Spleen (tissue), 11 donors: Measurements from ENCODE around the gene ERC1. TPM values are rescaled to one million over a fixed set of nuclear protein-coding genes. Genes with fewer than 3 reads are reported as not detected.

Experiments used
- DNase-seq: peaks from one replicate; pipeline ENCODE4 v3.0.0-alpha.2; 2020
- H3K27ac ChIP-seq, 8 donors: fragments of 200-600 bp; sonication (generic) in 7 of 8; 1 replicate in 4 of 8; 2 replicates in 4 of 8; pipeline versions ENCODE4 v1.5.0 to v1.8.0; 2016 to 2021; ENCODE audit warnings: inconsistent platforms in 4 of 8, mild to moderate bottlenecking in 4 of 8, moderate library complexity in 1 of 8
- H3K27me3 ChIP-seq, 7 donors: fragments of 200-600 bp; sonication (generic) in 6 of 7; replicated peaks in 1 of 7; 1 replicate in 4 of 7; 2 replicates in 3 of 7; pipeline versions ENCODE4 v1.5.0 to v1.8.0; 2016 to 2021; ENCODE audit warnings: inconsistent platforms in 3 of 7, mild to moderate bottlenecking in 1 of 7
- H3K36me3 ChIP-seq, 6 donors: fragments of 200-600 bp; sonication (generic) in 5 of 6; 1 replicate in 4 of 6; 2 replicates in 2 of 6; pipeline versions ENCODE4 v1.5.0 to v1.8.0; 2016 to 2021; ENCODE audit warnings: inconsistent platforms in 2 of 6
- H3K4me1 ChIP-seq, 6 donors: fragments of 200-600 bp; sonication (generic) in 5 of 6; 1 replicate in 3 of 6; 2 replicates in 3 of 6; pipeline versions ENCODE4 v1.5.0 to v1.8.0; 2016 to 2021; ENCODE audit warnings: inconsistent platforms in 3 of 6
- H3K4me3 ChIP-seq, 8 donors: fragments of 200-600 bp; sonication (generic) in 7 of 8; 1 replicate in 4 of 8; 2 replicates in 4 of 8; pipeline versions ENCODE4 v1.5.0 to v1.8.0; 2016 to 2021; ENCODE audit warnings: inconsistent platforms in 4 of 8, mild to moderate bottlenecking in 4 of 8, moderate library complexity in 2 of 8
- H3K9me3 ChIP-seq, 8 donors: fragments of 200-600 bp; sonication (generic) in 7 of 8; 1 replicate in 4 of 8; 2 replicates in 4 of 8; pipeline versions ENCODE4 v1.5.0 to v1.8.0; 2016 to 2021; ENCODE audit warnings: inconsistent platforms in 4 of 8
- POLR2A ChIP-seq, 3 donors: fragments of 450-650 bp; IDR thresholded peaks; one replicate each; pipeline ENCODE4 v1.5.1; 2017; ENCODE audit warnings: antibody characterized with exemption in 3 of 3, mild to moderate bottlenecking in 1 of 3
- POLR2AphosphoS5 ChIP-seq, 3 donors: sonication (generic); formaldehyde crosslinking; IDR thresholded peaks; one replicate each; pipeline ENCODE4 v1.5.1; 2017; ENCODE audit warnings: antibody characterized with exemption in 3 of 3
- WGBS, 5 donors: extraction: QIAGEN DNeasy Blood & Tissue Kit in 3 of 5; methylation state at CpG; one replicate each; pipeline versions ENCODE4 v1.1.5 to v1.1.7; 2013 to 2018; 5-methylcytosine and 5-hydroxymethylcytosine counted together
- intact Hi-C: fragments of 100-400 bp; cut with DNase I; formaldehyde crosslinking; loops from one replicate; pipeline ENCODE4 v1.15.0; 2023; ENCODE audit warnings: low total_unique reads
- polyA plus RNA-seq, 3 donors: library from polyadenylated mRNA; stranded (reverse); fragments of 200-250 nt; gene quantifications; one replicate each; pipeline ENCODE4 v1.2.1, GENCODE V29; 2013
- total RNA-seq, 7 donors: library from RNA; depleted of rRNA in 3 of 7; stranded (reverse); fragments of >200 nt in 3 of 7; fragmentation: NEBNext Ultra II Directional in 4 of 7; extraction: Animal tissue kit (Norgen Biotek cat#: 25700) in 4 of 7; gene quantifications; one replicate each; pipeline versions ENCODE4 v1.1.0 to v1.2.1, GENCODE V29; 2016 to 2021
- TF ChIP-seq, protein P1 (sequence below), 11 experiments: fragments of 200-600 bp in 7 of 11; fragments of 450-650 bp in 4 of 11; sonication (generic) in 4 of 11; IDR thresholded peaks in 8 of 11; conservative IDR thresholded peaks in 3 of 11; 1 replicate in 7 of 11; 2 replicates in 4 of 11; pipeline versions ENCODE4 v1.4.0 to v1.8.0; 2016 to 2021; ENCODE audit warnings: antibody characterized with exemption in 11 of 11, inconsistent platforms in 4 of 11, mild to moderate bottlenecking in 1 of 11
- donor health status: healthy with polysubstance abuse.
- donor health status: DM: no; HTN: no; CAD: no; lungs with moderate emphysema.
- donor health status: DM: no; HTN: no; CAD: no.
- donor health status: Bipolar disorder and iron deficiency.
- donor health status: healthy.
- donor health status: DM: no; HTN: no; CAD: no.
- donor health status: DM: yes; HTN: yes; CAD: no.

Gene ERC1
- total and polyA plus RNA-seq, 10 donors, result 1.2 to 73.4 (median 42.6) TPM

DNA sequence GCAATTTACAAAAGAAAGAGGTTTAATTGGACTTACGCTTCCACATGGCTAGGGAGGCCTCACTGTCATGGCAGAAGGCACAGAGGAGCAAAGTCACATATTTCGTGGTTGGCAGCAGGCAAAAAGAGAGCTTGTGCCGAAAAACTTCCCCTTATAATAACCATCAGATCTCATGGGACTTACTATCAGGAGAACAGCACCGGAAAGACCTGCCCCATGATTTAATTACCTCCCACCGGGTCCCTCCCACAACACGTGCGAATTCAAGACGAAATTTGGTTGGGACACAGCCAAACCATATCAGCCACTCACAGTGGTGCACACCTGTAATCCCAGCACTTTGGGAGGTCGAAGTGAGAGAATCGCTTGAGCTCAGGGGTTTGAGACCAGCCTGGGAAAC lies 534.8 kb downstream of the ERC1 start:
- intact Hi-C loops, result no loop called here
- Histone ChIP-seq H3K27me3 (peaks cover 0 to 82% (median 24%) of the 10 kb centered on the region in 7 donors), H3K27ac (no peak overlapping the region), H3K9me3 (no peaks in the 10 kb centered on the region), H3K4me3 (no peak overlapping the region), H3K4me1 (peaks cover 0 to 12% (median 6%) of the 10 kb centered on the region in 6 donors), H3K36me3 (no peaks in the 10 kb centered on the region)
- DNase-seq, result no peak
- WGBS, 5 donors, result 68 to 82% (median 76%) methylated on average over 10 of the region's 10 CpGs
- no peak for TF ChIP-seq POLR2AphosphoS5 (IDR thresholded peaks at IDR 0.05)
- TF ChIP-seq, protein P1, sequence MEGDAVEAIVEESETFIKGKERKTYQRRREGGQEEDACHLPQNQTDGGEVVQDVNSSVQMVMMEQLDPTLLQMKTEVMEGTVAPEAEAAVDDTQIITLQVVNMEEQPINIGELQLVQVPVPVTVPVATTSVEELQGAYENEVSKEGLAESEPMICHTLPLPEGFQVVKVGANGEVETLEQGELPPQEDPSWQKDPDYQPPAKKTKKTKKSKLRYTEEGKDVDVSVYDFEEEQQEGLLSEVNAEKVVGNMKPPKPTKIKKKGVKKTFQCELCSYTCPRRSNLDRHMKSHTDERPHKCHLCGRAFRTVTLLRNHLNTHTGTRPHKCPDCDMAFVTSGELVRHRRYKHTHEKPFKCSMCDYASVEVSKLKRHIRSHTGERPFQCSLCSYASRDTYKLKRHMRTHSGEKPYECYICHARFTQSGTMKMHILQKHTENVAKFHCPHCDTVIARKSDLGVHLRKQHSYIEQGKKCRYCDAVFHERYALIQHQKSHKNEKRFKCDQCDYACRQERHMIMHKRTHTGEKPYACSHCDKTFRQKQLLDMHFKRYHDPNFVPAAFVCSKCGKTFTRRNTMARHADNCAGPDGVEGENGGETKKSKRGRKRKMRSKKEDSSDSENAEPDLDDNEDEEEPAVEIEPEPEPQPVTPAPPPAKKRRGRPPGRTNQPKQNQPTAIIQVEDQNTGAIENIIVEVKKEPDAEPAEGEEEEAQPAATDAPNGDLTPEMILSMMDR (IDR thresholded peaks at IDR 0.05 in 8 of 11, conservative IDR thresholded peaks at IDR 0.05 in 3 of 11), result no peak
- TF ChIP-seq POLR2A (IDR thresholded peaks at IDR 0.05), result no peak

DNA sequence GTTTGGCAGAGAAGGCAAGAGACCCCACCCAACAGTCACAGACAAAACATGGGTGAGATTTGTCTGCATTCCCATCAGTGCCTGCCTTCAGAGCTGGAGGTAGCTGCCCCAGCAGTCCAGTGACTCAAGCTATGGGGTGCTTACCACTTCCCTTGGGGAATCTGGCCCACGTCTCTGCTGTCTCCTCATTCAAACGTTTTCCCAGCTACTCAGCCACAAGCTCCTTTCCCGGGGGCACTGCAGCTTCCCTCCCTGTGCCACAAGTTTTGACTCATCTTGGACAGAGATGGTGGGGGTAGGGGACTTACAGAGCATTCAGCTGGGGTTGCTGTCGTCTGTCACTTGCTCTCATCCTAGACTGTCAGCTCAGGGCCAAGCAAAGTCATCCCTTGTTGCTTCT lies 536.8 kb downstream of the ERC1 start:
- H3K27me3 ChIP-seq, result peaks cover 0 to 97% (median 43%) of the 10 kb centered on the region in 7 donors
- no peak for DNase-seq

DNA sequence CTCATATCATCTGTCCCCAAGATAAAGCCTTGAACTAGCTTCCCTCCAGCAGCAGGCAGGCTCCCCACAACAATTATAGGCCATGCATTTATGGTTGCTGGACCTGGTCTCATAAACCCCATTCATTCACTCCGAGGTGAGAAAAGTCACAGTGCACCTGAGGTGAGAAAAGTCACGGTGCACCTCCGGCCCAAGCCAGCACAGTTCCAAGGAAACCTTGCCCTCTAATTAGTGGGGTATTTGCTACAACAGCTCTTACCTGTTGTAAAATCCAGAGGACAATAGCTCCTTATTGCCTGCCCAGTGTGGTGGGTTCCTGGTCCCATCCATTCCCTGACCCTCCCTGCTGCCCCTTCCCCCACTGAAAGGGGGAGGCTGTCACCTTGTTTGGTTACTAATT lies 537.8 kb downstream of the ERC1 start:
- Histone ChIP-seq H3K4me3 (no peak overlapping the region), H3K27me3 (peaks cover 0 to 97% (median 51%) of the 10 kb centered on the region in 7 donors), H3K4me1 (peaks cover 20 to 41% (median 29%) of the 10 kb centered on the region in 6 donors), H3K9me3 (no peaks in the 10 kb centered on the region), H3K27ac (no peak overlapping the region), H3K36me3 (no peaks in the 10 kb centered on the region)
- DNase-seq, result no peak
- 89 to 97% (median 90%) methylated on average over 3 of the region's 3 CpGs for WGBS, 5 donors
- TF ChIP-seq POLR2AphosphoS5 (IDR thresholded peaks at IDR 0.05) (no peak), POLR2A (IDR thresholded peaks at IDR 0.05) (no peak)
- TF ChIP-seq, protein P1 (IDR thresholded peaks at IDR 0.05 in 8 of 11, conservative IDR thresholded peaks at IDR 0.05 in 3 of 11), result no peak
- intact Hi-C loops, result no loop called here

More for the DNA sequence above, 536.8 kb downstream of the ERC1 start:
- intact Hi-C loops, result no loop called here
- Histone ChIP-seq H3K4me1 (peaks cover 10 to 31% (median 20%) of the 10 kb centered on the region in 6 donors), H3K9me3 (no peaks in the 10 kb centered on the region), H3K27ac (no peak overlapping the region), H3K4me3 (no peak overlapping the region), H3K36me3 (no peaks in the 10 kb centered on the region)
- TF ChIP-seq, protein P1 (IDR thresholded peaks at IDR 0.05 in 8 of 11, conservative IDR thresholded peaks at IDR 0.05 in 3 of 11), result no peak
- no peak for TF ChIP-seq POLR2A (IDR thresholded peaks at IDR 0.05)
- no peak for TF ChIP-seq POLR2AphosphoS5 (IDR thresholded peaks at IDR 0.05)
- 39 to 60% (median 53%) methylated on average over 4 of the region's 4 CpGs for whole genome bisulfite sequencing, 5 donors

DNA sequence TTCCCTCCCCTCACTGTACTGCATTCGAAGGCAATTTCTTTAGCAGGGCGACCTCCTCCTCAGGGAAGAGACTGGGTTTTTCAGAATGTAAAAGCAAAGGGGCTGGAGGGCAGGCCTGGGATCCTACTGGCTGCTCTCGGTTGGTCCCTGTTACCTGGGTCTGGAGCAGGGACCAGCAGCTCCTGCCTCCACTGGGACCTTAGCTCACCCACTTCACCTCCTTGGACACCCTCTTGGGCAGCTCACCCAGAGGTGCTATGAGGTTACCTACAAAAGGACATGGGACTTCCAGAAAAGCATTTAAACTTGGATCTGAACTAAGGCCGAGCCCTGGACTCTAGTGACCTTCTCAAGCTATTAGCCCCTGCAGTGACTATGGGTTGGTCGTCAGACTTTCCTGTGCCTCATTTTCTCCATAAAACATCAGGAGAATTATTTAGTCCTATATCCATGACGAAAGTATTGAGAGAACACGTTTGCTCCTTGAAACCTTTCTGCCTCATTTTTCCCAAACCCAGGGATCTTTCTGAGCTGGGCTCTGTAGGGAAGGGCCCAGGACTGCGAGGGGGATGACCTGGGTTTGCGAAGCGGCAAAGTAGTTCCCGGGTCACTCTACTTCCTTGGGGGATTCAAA lies 538.3 kb downstream of the ERC1 start:
- Histone ChIP-seq H3K9me3 (no peaks in the 10 kb centered on the region), H3K27ac (no peak overlapping the region), H3K36me3 (no peaks in the 10 kb centered on the region), H3K4me3 (peak overlapping the region; percentile 28 to 73 (median 46)), H3K27me3 (peaks cover 0 to 97% (median 54%) of the 10 kb centered on the region in 7 donors), H3K4me1 (peaks cover 20 to 47% (median 33%) of the 10 kb centered on the region in 6 donors)
- TF ChIP-seq POLR2AphosphoS5 (IDR thresholded peaks at IDR 0.05) (no peak), POLR2A (IDR thresholded peaks at IDR 0.05) (no peak)
- TF ChIP-seq, protein P1 (IDR thresholded peaks at IDR 0.05 in 8 of 11, conservative IDR thresholded peaks at IDR 0.05 in 3 of 11), result no peak
- intact Hi-C loops, result no loop called here
- no peak for DNase-seq
- 59 to 67% (median 64%) methylated on average over 11 of the region's 11 CpGs for WGBS, 5 donors
